HFF-Myc (cell line): ENCODE results near the gene TCF15.
"Not testable (repeated sequence)": the region's sequence is repeated elsewhere in the genome, so short reads cannot be mapped to it uniquely, and the experiment has no call there.

ENCODE experiments used
- DNase-seq: peaks from one replicate; pipeline ENCODE4 v3.0.0-alpha.2; 2011; ENCODE audit warnings: low read depth; ENCODE audit errors: extremely low read depth
- H3K4me3 ChIP-seq: replicated peaks from 2 replicates; pipeline ENCODE4 v1.5.1; 2011; ENCODE audit warnings: low read depth, mild to moderate bottlenecking, control low read depth, low read length
- TF ChIP-seq, protein P1 (sequence below): IDR thresholded peaks from 2 replicates; pipeline ENCODE4 v1.5.1; 2012; ENCODE audit warnings: mild to moderate bottlenecking, low read depth, low read length, control low read depth; ENCODE audit errors: missing control alignments

The TCF15 gene

DNA sequence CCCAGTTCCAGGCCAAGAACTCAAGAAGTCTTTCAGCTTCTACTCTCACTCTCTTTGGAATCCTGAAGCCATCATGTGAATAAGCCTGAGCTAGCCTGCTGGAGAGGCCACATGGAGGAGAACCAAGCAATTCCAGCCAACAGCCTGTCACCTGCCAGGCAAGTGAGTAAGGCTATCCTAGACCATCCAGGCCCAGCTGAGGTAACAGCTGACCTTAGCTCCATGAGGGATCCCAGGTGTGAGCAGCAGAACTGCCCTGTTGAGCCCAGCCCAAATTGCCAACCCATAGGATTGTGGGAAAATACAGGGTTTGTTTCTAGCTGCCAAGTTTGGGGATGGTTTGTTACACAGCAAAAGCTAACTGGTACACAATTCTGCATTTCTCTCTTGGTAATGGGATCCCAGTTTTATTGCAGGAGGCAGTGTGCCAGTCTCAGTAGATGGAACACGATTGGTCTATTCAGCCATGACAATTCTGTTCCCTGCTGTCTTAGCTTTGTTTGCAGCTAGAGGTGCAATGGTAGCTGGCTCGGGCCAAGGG lies 37.4 kb upstream of the TCF15 start:
- no peak overlapping the region for H3K4me3 ChIP-seq
- TF ChIP-seq, protein P1, sequence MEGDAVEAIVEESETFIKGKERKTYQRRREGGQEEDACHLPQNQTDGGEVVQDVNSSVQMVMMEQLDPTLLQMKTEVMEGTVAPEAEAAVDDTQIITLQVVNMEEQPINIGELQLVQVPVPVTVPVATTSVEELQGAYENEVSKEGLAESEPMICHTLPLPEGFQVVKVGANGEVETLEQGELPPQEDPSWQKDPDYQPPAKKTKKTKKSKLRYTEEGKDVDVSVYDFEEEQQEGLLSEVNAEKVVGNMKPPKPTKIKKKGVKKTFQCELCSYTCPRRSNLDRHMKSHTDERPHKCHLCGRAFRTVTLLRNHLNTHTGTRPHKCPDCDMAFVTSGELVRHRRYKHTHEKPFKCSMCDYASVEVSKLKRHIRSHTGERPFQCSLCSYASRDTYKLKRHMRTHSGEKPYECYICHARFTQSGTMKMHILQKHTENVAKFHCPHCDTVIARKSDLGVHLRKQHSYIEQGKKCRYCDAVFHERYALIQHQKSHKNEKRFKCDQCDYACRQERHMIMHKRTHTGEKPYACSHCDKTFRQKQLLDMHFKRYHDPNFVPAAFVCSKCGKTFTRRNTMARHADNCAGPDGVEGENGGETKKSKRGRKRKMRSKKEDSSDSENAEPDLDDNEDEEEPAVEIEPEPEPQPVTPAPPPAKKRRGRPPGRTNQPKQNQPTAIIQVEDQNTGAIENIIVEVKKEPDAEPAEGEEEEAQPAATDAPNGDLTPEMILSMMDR = no peak
- no peak for DNase-seq

DNA sequence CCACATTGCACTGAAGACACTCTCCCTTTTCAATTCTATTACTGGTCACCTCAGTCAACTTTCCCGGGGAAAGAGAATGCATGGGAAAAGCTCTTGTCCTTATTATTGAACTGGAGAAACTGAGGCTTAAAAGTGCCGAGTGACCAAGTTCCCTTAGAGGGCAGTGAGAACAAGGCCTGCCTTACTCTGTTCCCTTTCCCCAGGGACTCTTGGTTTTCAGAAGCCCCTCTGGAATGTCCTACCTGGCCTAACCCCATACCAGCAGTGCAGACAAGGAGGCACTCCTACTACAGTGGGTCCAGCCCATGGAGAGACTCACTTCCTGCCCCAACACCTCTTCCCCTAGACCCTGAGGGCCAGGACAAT lies 36.7 kb upstream of the TCF15 start:
- no peak for DNase-seq
- TF ChIP-seq, protein P1 = no peak
- no peak overlapping the region for H3K4me3 ChIP-seq

DNA sequence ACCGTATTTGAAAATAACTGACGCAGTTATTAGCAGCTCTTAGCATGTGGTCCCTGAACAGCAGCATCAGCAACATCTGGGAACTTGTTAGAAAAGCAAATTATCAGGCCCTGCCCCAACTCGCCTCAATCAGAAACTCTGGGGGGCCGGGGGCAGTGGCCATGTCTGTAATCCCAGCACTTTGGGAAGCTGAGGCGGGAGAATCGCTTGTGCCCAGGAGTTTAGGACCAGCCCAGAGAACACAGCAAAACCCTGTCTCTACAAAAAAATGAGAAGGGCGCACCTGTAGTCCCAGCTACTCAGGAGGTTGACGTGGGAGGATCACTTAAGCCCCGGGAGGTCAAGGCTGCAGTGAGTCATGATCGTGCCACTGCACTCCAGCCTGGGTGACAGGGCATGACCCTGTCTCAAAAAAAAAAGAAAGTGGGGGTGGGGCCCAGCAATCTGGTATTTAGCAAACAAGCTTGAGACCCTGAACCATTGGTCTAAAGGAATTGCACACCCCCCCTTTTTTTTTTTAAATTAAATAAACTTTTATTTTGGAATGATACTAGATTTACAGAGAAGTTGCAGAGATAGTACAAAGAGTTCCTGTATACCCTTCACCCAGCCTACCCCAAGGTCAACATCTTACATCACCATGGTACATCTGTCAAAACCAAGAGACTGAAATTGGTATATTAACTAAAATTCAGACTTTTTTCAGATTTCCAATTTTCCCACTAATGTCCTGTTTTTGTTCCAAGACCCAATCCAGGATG lies 36.2 kb upstream of the TCF15 start:
- no peak for DNase-seq
- TF ChIP-seq, protein P1 = no peak
- H3K4me3 ChIP-seq = no peak overlapping the region

DNA sequence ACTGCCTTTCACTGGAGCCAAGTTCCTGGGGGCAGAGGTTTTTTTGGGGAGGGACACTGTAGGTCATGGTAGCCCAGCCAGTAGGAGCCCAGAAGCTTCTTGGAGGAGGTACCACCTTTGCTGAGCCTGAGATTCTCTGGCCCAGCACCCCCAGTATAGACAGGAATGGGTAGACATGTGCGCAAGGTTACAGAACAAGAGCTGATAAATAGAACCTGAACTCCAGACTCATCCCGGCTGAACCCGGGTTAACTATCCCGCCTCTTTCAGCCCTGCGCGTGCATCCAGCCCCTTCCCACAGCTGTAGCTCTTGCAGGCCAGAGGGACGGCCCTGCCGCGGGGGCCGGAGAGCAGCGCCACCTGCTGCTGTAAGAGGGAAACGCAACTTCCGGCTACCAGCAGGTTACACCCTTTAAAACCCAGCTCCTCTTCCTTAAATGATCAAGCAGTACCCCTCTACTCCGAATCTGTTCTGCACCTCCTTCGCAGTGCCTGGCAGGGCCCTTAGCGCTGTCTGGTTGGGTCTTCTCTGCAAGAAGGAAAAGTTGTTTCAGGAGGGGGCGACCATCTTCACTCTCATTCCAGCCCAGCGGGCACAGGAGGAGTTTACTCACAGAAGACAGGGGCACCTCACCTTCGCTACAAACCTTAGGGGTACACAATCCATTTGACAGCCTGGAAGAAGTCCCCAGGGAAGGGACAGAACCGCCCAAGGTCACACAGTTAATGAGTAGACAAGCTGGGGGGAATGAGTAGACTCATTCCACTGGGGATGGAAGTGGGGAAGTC lies 35.4 kb upstream of the TCF15 start:
- H3K4me3 ChIP-seq = no peak overlapping the region
- no peak for DNase-seq
- TF ChIP-seq, protein P1 = peak; percentile 99

DNA sequence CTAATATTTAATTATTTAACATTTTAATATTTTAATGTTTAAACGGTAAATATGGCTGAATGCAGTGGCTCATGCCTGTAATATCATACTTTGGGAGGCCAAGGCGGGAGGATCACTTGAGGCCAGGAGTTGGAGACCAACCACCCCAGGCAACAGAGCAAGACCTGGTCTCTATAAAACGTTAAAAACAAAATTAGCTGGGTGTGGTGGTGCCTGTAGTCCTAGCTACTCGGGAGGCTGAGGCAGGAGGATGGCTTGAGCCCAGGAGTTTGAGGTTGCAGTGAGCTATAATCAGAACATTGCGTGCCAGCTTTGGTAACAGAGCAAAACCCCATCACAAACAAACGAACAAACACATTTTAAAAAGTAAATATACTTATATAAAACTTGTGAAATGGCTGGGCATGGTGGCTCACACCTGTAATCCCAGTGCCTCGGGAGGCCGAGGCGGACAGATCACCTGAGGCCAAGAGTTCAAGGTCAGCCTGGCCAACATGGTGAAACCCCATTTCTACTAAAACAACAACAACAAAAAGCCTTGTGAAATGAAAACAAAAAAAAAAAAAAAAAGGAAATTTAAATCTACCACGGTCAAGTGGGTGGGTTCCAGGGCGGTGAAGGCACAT lies 34.7 kb upstream of the TCF15 start:
- TF ChIP-seq, protein P1 = no peak
- no peak for DNase-seq
- no peak overlapping the region for H3K4me3 ChIP-seq

DNA sequence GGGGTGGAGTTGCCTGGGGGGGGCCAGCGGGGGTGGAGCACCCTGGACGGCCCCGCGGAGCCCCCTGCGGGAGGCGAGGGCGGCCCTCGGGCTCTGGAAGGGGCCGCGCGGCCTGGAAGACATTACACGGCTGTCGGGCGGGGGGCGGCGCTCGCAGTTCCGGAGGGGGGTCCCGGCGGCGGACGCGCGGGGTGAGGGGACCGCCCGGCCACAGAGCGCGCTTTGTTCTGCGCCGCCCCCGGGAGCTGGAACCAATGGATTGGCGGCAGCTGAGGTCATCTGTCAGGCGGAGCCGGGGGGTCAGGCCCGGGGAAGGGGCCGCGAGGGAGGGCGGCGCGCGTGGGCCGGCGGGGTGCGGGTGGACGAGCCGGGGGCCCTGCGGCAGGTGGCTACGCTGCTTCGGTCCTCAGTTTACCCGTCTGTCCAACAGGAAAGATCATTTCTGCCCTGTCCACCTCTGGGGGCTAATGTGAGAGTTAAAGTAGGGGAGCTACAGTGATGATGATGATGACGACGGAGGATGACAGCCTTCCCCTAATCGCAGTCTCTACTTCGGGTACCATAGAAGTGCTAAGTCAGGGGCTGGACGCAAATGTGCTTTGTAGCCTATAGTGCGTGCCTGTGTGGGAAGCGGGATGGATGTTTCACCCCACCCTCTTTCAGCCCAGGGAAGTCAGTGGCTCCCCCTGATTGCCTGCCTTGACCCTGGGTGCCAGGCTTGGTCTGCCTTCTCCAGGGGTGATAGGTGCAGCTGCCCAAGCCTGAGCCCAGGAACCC lies 32.5 kb upstream of the TCF15 start:
- H3K4me3 ChIP-seq = no peak overlapping the region
- no peak for DNase-seq
- TF ChIP-seq, protein P1 = no peak

DNA sequence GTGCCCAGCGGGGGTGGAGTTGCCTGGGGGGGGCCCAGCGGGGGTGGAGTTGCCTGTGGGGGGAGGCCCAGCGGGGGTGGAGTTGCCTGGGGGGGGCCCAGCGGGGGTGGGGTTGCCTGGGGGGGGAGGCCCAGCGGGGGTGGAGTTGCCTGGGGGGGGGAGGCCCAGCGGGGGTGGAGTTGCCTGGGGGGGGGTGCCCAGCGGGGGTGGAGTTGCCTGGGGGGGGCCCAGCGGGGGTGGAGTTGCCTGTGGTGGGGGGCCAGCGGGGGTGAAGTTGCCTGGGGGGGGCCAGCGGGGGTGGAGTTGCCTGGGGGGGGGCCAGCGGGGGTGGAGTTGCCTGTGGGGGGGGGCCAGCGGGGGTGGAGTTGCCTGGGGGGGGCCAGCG lies 31.9 kb upstream of the TCF15 start:
- H3K4me3 ChIP-seq, DNase-seq: not testable (repeated sequence)
